Fibroblast of skin of back (primary cell): ENCODE measurements around the gene HOXD1.

Experiments
- DNase-seq: peaks from one replicate; pipeline ENCODE4 v3.0.0-alpha.2; 2013

The HOXD1 gene

GRCh38 chr2:176184749-176185148, 3.7 kb upstream of the HOXD1 start:
- DNase-seq, result no peak

GRCh38 chr2:176186024-176186423, 2.4 kb upstream of the HOXD1 start:
- no peak for DNase-seq

- DNase-seq, result no peak
These were observed 1.1 kb upstream of the HOXD1 start for GRCh38 chr2:176187200-176187898.

GRCh38 chr2:176188774-176189680, 559 bp downstream of the HOXD1 start:
- DNase-seq, result no peak

GRCh38 chr2:176189681-176190641, 1.5 kb downstream of the HOXD1 start:
- DNase-seq, result no peak

GRCh38 chr2:176192351-176192750, 3.9 kb downstream of the HOXD1 start:
- no peak for DNase-seq

- DNase-seq, result no peak
These were observed 4.6 kb downstream of the HOXD1 start for GRCh38 chr2:176193048-176193447.

GRCh38 chr2:176199902-176200301, 11.4 kb downstream of the HOXD1 start:
- DNase-seq, result no peak

GRCh38 chr2:176200971-176201370, 12.5 kb downstream of the HOXD1 start:
- no peak for DNase-seq

GRCh38 chr2:176202491-176202890, 14.0 kb downstream of the HOXD1 start:
- DNase-seq, result no peak

- no peak for DNase-seq
These were observed 16.7 kb downstream of the HOXD1 start for GRCh38 chr2:176205126-176205525.

- peak; percentile 16 for DNase-seq
These were observed 17.7 kb downstream of the HOXD1 start for GRCh38 chr2:176206136-176206535.

- DNase-seq, result peak; percentile 41
These were observed 18.2 kb downstream of the HOXD1 start for GRCh38 chr2:176206682-176207081.

- no peak for DNase-seq
These were observed 22.6 kb downstream of the HOXD1 start for GRCh38 chr2:176211110-176211509.

- no peak for DNase-seq
These were observed 23.8 kb downstream of the HOXD1 start for GRCh38 chr2:176212276-176212675.

GRCh38 chr2:176213406-176213805, 24.9 kb downstream of the HOXD1 start:
- no peak for DNase-seq

- DNase-seq, result no peak
These were observed 39.4 kb downstream of the HOXD1 start for GRCh38 chr2:176227874-176228273.

GRCh38 chr2:176234156-176234555, 45.7 kb downstream of the HOXD1 start:
- DNase-seq, result no peak

- DNase-seq, result no peak
These were observed 46.5 kb downstream of the HOXD1 start for GRCh38 chr2:176234940-176235339.

- DNase-seq, result no peak
These were observed 49.0 kb downstream of the HOXD1 start for GRCh38 chr2:176237456-176237855.

GRCh38 chr2:176239031-176239430, 50.6 kb downstream of the HOXD1 start:
- no peak for DNase-seq

- DNase-seq, result no peak
These were observed 51.8 kb downstream of the HOXD1 start for GRCh38 chr2:176240301-176240700.
